Activated T-cell treated with anti-CD3 and anti-CD28 coated beads, Interleukin-2, amount 50 U/mL, for 72 hours (primary cell): Measurements from ENCODE around the gene SRSF3. TPM values are rescaled to one million over a fixed set of nuclear protein-coding genes. Genes with fewer than 3 reads are reported as not detected.

Source experiments
- ATAC-seq, 2 donors: fragments of 150-1000 bp; cut with Tn5 transposase; replicated peaks in 1 of 2; 2 replicates each; pipeline ENCODE4 v1.10.0; 2021; ENCODE audit warnings: moderate library complexity in 2 of 2, mild to moderate bottlenecking in 1 of 2
- DNase-seq, 2 donors: peaks; one replicate each; pipeline ENCODE4 v3.0.0; 2021 to 2022; ENCODE audit warnings: mixed read lengths in 1 of 2
- H3K27ac Mint-ChIP-seq: one replicate; pipeline ENCODE4 v1.8.0; 2022; ENCODE audit warnings: mild to moderate bottlenecking, moderate library complexity, mixed read lengths
- H3K27me3 Mint-ChIP-seq: one replicate; pipeline ENCODE4 v1.8.0; 2022; ENCODE audit warnings: low read depth, mixed read lengths
- H3K36me3 Mint-ChIP-seq, 2 donors: one replicate each; pipeline ENCODE4 v1.8.0; 2022; ENCODE audit warnings: mixed read lengths in 2 of 2, mild to moderate bottlenecking in 1 of 2; ENCODE audit not compliant: insufficient read depth in 2 of 2
- H3K4me1 Mint-ChIP-seq: one replicate; pipeline ENCODE4 v1.8.0; 2022; ENCODE audit warnings: low read depth, mixed read lengths
- H3K4me3 Mint-ChIP-seq, 2 donors: one replicate each; pipeline ENCODE4 v1.8.0; 2022; ENCODE audit warnings: mild to moderate bottlenecking in 2 of 2, mixed read lengths in 2 of 2, moderate library complexity in 2 of 2
- H3K9me3 Mint-ChIP-seq, 2 donors: one replicate each; pipeline ENCODE4 v1.8.0; 2022; ENCODE audit warnings: mixed read lengths in 2 of 2
- total RNA-seq, 2 donors: library from RNA; stranded (reverse); gene quantifications; one replicate each; pipeline ENCODE4 v1.2.3, GENCODE V29; 2022

SRSF3 gene
- total RNA-seq, 2 donors from 2014 or later, result 409 to 541 TPM

DNA sequence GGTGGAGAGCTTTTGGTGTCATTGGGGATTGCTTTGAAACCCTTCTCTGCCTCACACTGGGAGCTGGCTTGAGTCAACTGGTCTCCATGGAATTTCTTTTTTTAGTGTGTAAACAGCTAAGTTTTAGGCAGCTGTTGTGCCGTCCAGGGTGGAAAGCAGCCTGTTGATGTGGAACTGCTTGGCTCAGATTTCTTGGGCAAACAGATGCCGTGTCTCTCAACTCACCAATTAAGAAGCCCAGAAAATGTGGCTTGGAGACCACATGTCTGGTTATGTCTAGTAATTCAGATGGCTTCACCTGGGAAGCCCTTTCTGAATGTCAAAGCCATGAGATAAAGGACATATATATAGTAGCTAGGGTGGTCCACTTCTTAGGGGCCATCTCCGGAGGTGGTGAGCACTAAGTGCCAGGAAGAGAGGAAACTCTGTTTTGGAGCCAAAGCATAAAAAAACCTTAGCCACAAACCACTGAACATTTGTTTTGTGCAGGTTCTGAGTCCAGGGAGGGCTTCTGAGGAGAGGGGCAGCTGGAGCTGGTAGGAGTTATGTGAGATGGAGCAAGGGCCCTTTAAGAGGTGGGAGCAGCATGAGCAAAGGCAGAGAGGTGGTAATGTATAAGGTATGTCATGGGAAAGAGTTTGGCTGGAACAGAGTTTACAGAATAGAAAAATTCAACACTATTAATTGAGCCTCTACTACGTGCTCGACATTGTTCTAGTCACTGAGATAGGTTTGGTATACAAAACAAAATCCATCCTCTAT lies 31.2 kb downstream of the SRSF3 start:
- no peaks in the 10 kb centered on the region for H3K27me3 Mint-ChIP-seq
- no peak overlapping the region for H3K4me3 Mint-ChIP-seq
- H3K36me3 Mint-ChIP-seq, result no peaks in the 10 kb centered on the region
- no peaks in the 10 kb centered on the region for H3K9me3 Mint-ChIP-seq
- H3K27ac Mint-ChIP-seq, result no peak overlapping the region
- peaks cover 28% of the 10 kb centered on the region for H3K4me1 Mint-ChIP-seq
- ATAC-seq (no peak), DNase-seq (no peak)

DNA sequence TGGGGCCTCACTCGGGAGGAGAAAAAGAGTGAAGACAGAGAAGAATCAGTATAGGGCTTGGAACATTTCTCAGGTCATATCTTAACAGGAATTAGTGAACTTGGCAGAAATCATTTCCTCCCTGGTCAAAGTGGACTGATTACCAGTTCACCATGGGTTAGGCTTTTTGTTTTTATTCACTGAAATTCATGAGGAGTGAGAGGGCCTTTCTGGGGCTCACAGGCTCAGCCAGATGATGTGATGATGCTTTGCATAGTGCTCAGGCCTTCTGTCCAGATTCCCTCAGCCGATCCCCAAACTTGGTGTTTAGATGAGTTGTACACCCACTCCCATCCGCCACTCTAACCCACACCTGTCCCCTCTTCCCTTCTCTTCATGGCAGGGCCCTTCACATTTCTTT lies 32.5 kb downstream of the SRSF3 start:
- Mint-ChIP-seq H3K36me3 (no peaks in the 10 kb centered on the region), H3K4me1 (peaks cover 28% of the 10 kb centered on the region), H3K27ac (no peak overlapping the region), H3K4me3 (no peak overlapping the region), H3K9me3 (no peaks in the 10 kb centered on the region), H3K27me3 (no peaks in the 10 kb centered on the region)
- DNase-seq (no peak), ATAC-seq (no peak)

DNA sequence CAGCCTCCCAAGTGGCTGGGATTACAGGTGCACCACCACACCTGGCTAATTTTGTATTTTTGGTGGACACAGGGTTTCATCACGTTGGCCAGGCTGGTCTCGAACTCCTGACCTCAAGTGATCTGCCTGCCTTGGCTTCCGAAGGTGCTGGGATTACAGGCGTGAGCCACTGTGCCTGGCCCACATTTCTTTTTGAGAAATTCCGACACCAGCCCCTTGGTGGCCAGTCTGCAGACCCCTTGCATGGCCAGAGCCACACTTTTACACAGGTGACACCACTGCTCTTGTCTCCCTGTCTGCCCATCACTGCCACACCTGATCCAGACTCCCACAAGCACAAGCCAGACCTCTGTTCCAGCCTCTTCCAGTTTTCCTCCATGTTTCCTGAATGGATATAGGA lies 33.0 kb downstream of the SRSF3 start:
- Mint-ChIP-seq H3K4me1 (peaks cover 28% of the 10 kb centered on the region), H3K4me3 (no peak overlapping the region), H3K27me3 (no peaks in the 10 kb centered on the region), H3K27ac (no peak overlapping the region), H3K36me3 (no peaks in the 10 kb centered on the region), H3K9me3 (no peaks in the 10 kb centered on the region)
- ATAC-seq, result no peak
- DNase-seq, result no peak

DNA sequence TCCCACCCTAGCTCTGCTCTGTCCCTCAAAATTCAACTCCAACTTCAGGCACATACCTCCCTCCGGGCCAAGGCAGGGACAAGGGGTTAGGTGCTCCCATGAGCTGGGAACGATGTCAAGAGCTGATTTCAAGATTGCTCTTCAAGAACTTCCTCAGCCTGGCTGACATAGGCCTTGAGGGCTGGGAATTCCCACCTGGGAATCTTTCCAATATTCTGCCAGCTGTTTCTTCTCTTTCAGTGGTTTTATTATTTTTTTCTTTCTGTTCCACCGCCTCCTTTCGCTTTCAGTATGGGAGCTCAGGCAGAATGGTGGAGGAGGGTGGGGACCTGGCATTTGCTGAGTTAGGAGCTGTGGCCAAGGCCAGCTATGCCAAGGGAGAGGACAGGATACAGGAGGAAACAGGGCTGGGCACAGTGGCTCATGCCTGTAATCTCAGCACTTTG lies 33.7 kb downstream of the SRSF3 start:
- Mint-ChIP-seq H3K4me3 (no peak overlapping the region), H3K4me1 (peaks cover 25% of the 10 kb centered on the region)

DNA sequence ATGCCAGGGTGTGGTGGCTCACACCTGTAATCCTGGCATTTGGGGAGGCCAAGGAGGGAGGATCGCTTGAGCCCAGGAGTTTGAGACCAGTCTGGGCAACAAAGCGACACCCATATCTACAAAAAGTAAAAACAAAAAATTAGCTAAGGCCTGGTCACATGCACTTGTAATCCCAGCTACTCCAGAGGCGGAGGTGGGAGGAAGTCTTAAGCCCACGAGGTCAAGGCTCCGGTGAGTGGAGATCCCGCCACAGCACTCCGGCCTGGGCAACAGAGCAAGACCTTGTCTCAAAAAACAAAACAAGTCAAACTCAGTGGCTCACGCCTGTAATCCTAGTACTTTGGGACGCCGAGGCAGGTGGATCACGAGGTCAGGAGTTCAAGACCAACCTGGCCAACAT lies 35.6 kb downstream of the SRSF3 start:
- ATAC-seq (no peak), DNase-seq (no peak)
- Mint-ChIP-seq H3K4me3 (no peak overlapping the region), H3K9me3 (no peaks in the 10 kb centered on the region), H3K27me3 (no peaks in the 10 kb centered on the region), H3K4me1 (peaks cover 13% of the 10 kb centered on the region), H3K27ac (no peak overlapping the region), H3K36me3 (no peaks in the 10 kb centered on the region)

More for the DNA sequence above, 33.7 kb downstream of the SRSF3 start:
- ATAC-seq (no peak), DNase-seq (no peak)
- H3K27me3 Mint-ChIP-seq, result no peaks in the 10 kb centered on the region
- no peaks in the 10 kb centered on the region for H3K36me3 Mint-ChIP-seq
- no peak overlapping the region for H3K27ac Mint-ChIP-seq
- no peaks in the 10 kb centered on the region for H3K9me3 Mint-ChIP-seq

DNA sequence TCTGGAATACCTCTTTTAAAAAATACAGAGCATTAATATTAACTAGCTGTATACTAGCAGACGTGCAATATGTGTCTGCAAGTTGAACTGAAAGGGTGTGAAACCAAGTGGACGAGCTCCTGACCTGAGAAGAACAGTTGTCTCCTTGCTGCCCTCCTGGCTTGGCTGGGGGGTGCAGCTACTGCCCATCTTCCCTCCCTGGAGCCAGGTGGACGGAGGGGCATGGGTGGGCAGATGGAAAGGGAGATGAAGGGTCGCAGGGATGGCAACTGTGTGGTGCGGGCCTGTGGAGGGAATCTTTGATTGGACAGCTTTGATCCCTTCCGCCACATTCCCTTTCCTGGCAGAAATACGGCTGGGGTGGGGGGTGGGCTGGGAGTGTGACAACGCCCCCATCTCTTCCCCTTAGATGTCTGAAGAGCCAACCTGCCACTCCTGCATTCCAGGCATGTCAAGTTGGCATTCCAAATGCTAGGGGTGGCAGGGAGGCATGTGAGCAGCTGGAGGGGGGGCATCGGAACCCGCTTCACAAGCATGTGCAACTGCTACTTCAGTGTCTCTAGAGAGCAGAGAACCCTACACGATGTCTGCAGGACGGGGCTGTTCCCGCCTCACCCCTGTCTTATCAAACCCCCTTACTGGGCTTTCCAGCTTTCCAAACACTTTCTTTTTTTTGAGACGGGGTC lies 37.3 kb downstream of the SRSF3 start:
- H3K27ac Mint-ChIP-seq, result no peak overlapping the region
- peaks cover 7% of the 10 kb centered on the region for H3K4me1 Mint-ChIP-seq
- DNase-seq (no peak), ATAC-seq (no peak)
- no peak overlapping the region for H3K4me3 Mint-ChIP-seq
- H3K36me3 Mint-ChIP-seq, result no peaks in the 10 kb centered on the region
- no peaks in the 10 kb centered on the region for H3K27me3 Mint-ChIP-seq
- H3K9me3 Mint-ChIP-seq, result no peaks in the 10 kb centered on the region

DNA sequence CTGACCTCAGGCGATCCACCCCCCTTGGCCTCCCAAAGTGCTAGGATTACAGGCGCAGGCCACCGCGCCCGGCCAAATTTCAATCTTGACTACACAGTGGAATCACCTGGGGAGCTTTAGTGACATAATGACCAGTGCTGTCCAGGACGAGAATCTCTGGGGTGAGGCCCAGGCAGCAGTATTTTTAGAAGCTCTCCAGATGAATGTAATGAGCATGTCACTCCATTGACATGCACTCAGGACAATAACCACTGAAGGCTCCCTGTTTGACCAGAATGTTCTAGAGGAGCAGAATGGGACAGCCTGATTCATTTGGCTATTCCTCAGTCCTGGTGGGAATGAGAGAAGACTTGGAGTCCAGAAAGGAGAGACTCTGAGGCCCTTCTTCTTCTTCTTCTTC lies 39.2 kb downstream of the SRSF3 start:
- no peaks in the 10 kb centered on the region for H3K36me3 Mint-ChIP-seq
- no peak overlapping the region for H3K4me3 Mint-ChIP-seq
- no peaks in the 10 kb centered on the region for H3K27me3 Mint-ChIP-seq
- ATAC-seq (no peak), DNase-seq (no peak)
- no peaks in the 10 kb centered on the region for H3K9me3 Mint-ChIP-seq
- H3K4me1 Mint-ChIP-seq, result no peaks in the 10 kb centered on the region
- H3K27ac Mint-ChIP-seq, result no peak overlapping the region

DNA sequence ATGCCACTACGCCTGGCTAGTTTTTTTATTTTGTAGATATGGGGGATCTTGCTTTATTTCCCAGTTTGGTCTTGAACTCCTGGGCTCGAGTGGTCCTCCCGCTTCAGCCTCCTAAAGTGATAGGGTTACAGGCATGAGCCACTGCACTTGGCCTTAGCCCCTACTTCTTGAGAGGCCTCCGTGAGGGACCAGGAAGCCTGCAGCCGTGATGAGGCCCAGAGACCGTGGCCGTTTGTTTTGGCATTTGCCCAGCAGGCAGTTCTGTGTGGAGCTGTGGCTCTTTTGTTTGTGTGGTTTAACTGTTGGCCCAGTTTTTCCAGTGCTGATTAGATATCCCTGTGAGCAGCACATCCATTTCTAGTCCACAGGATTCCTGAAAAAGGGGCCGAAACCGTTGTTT lies 39.8 kb downstream of the SRSF3 start:
- Mint-ChIP-seq H3K27ac (no peak overlapping the region), H3K4me1 (no peaks in the 10 kb centered on the region), H3K27me3 (no peaks in the 10 kb centered on the region), H3K9me3 (no peaks in the 10 kb centered on the region), H3K4me3 (no peak overlapping the region), H3K36me3 (no peaks in the 10 kb centered on the region)
- no peak for DNase-seq
- ATAC-seq, result no peak

DNA sequence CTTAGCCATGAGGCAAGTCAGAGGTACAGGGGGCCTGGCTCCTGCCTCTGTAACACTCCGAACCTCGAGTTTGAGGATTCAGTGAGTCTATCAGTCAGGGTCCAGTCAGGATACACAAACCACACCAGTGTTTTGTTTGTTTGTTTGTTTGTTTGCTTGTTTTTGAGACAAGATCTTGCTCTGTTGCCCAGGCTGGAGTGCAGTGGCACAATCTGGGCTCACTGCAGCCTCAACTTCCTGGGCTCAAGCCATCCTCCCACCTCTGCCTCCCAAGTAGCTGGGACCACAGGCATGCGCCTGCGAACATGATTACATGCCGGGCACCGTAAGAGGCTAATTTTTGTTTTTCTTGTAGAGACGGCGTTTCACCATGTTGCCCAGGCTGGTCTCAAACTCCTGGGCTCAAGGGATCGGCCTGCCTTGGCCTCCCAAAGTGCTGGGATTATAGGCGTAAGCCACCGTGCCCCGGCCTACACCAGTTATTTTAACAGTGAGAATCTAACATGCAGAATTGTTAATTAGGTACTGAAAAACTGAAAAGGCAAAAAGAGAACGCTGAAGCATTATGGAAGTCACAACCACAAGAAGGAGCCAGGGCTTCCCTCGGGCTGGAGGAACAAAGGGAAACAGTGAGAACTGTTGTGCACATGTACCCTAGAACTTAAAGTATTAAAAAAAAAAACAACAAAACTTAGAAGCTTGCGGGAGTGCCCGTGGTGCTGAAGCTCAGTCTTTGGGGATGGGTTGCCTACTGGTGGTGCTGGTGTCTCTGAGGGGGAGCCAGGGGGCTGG lies 40.4 kb downstream of the SRSF3 start:
- Mint-ChIP-seq H3K4me1 (no peaks in the 10 kb centered on the region), H3K9me3 (no peaks in the 10 kb centered on the region), H3K27ac (no peak overlapping the region), H3K36me3 (no peaks in the 10 kb centered on the region), H3K4me3 (no peak overlapping the region), H3K27me3 (no peaks in the 10 kb centered on the region)
- ATAC-seq, result no peak
- no peak for DNase-seq

DNA sequence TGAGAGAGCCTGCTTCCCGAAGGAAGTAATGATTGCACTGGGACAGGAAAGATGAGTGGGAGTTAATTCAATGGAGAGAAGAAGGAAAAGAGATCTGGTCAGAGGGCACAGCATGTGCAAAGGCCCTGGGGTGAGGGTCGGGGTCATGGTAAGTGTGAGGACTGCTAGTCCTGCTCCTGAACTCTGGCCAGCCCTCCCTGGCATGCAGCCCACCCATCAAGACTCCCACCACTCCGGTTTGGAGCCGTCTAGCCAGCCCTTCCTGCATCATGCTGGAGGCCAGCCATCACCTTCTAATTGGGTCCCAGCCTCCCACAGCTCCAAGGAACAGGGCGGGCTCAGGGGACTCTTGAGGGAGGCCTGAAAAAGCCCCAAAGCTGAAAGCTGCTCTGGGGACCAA lies 42.1 kb downstream of the SRSF3 start:
- Mint-ChIP-seq H3K4me3 (no peak overlapping the region), H3K4me1 (no peaks in the 10 kb centered on the region), H3K9me3 (no peaks in the 10 kb centered on the region), H3K36me3 (no peaks in the 10 kb centered on the region), H3K27me3 (no peaks in the 10 kb centered on the region), H3K27ac (no peak overlapping the region)
- ATAC-seq (no peak), DNase-seq (no peak)

DNA sequence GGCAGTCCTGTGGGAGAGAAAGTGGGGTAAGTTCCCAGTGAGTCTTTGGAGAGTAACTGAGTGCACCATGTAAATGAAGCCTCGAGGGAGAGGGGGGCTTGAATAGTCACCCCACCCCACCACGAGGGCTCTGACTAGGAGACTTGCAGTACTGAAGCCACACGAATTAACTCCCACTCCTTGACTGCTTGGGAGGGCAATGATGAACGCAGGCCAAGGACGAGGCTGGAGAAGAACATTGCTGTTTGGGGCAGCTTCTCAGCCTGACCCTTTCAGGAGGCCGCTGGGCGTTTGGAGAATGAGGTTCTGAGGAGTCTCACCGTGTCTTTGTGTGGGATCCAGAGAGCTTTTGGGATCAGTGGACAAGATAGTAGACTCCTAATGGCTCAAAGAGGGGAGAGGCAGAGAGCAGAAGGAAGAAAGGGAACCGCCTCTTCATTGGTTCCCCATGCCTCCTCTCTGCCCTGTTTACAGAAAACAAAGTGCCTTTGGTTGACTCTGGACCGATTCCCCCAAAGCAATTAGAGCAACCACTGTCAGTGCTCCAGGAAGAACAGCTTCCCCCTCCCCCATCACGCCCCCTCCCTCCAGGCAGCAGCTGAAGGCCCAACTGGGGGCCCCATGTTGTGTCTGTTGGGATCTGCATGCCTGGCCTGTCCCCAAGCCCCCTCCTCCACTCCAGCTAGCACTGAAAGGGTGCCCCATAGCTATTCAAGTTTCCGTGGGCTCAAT lies 42.7 kb downstream of the SRSF3 start:
- ATAC-seq (no peak), DNase-seq (no peak)
- Mint-ChIP-seq H3K4me1 (no peaks in the 10 kb centered on the region), H3K4me3 (no peak overlapping the region), H3K9me3 (no peaks in the 10 kb centered on the region), H3K36me3 (no peaks in the 10 kb centered on the region), H3K27ac (no peak overlapping the region), H3K27me3 (no peaks in the 10 kb centered on the region)

DNA sequence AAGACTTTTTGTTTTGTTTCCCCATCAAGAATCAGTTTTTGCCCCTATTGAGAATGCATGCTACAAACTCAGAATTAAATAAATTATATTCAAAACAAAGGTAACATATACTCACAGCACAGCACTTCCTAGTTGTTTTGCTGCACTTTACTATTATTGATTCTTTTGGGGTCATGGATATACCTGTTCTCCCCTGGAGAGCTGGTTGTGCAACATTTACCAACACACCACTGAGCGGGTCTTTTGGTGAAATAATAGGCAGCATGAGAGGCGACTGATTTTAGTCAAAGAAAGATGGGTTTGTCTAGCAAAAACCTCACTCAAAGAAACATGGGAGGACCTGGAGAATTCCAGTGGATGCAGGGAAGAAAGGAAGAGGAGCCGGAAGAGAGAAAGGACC lies 44.4 kb downstream of the SRSF3 start:
- no peaks in the 10 kb centered on the region for H3K4me1 Mint-ChIP-seq
- DNase-seq (no peak), ATAC-seq (no peak)
- H3K27ac Mint-ChIP-seq, result no peak overlapping the region
- H3K9me3 Mint-ChIP-seq, result no peaks in the 10 kb centered on the region
- H3K27me3 Mint-ChIP-seq, result no peaks in the 10 kb centered on the region
- no peak overlapping the region for H3K4me3 Mint-ChIP-seq
- H3K36me3 Mint-ChIP-seq, result no peaks in the 10 kb centered on the region
